ENCODE measurements around the gene SURF1.

GRCh38 chr9:133344071-133344470 lies 12.2 kb downstream of the SURF1 start:
- TF ChIP-seq, protein P1, sequence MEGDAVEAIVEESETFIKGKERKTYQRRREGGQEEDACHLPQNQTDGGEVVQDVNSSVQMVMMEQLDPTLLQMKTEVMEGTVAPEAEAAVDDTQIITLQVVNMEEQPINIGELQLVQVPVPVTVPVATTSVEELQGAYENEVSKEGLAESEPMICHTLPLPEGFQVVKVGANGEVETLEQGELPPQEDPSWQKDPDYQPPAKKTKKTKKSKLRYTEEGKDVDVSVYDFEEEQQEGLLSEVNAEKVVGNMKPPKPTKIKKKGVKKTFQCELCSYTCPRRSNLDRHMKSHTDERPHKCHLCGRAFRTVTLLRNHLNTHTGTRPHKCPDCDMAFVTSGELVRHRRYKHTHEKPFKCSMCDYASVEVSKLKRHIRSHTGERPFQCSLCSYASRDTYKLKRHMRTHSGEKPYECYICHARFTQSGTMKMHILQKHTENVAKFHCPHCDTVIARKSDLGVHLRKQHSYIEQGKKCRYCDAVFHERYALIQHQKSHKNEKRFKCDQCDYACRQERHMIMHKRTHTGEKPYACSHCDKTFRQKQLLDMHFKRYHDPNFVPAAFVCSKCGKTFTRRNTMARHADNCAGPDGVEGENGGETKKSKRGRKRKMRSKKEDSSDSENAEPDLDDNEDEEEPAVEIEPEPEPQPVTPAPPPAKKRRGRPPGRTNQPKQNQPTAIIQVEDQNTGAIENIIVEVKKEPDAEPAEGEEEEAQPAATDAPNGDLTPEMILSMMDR (IDR thresholded peaks at IDR 0.05), result no peak
- no peak for TF ChIP-seq POLR2A (IDR thresholded peaks at IDR 0.05)
